Activated T-helper 1 cell treated with Interleukin-2 at 50 U/mL for 16 hours (primary cell): ENCODE measurements around the gene CCDC122.
A peak's percentile ranks its signal among the peaks of the same experiment; 100 is the strongest.

Experiments used
- DNase-seq: peaks from one replicate; pipeline ENCODE4 v3.0.0-alpha.2; 2020; ENCODE audit warnings: low read depth

The CCDC122 gene

DNA sequence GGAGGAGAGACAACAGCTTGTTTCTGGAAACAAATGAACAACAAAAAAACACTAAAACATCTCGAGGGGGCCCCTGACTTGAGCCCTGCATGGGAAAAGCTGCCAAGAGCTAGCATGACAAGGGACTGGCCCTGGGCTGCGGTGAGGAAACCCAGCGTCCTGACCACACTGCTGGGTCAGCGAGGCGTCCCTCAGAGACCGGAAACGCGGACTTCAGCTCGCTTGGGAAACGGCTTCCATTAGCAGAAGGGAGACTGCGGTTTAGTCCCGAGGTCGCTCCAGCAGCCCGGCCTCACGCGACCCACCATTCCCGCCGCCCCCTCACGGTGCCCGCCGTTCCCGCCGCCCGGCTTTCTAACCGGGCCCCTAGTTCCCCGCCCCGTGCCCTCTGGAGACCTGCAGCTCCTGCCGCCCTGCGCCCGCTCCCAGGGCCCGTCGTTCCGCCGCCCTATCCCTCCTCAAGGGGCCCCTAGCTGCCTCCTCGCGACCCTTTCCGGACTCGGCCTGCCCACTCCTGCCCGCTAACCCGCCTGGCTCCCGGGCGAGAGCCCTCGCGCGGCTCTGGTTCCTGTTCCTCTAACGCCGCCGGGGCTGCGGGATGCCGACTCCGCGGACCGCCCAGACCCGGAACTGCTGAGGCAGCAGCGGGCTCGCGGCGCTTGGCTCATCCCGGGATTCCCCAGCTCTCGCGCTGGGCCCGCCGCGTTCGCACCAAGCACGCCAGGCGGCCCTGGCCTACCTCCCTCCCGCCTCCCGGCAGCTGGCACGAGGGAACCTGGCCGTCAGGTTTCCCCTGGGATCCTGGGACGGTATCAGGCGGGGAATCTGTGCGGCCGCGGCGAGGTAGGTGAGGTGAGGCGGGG is at the start of gene CCDC122:
CCDC122 (minus strand) TSS at position 849 of the 863 bp plus-strand sequence. CDS start 10,364 bp downstream, outside the sequence.
- DNase-seq, result peak; percentile 54

DNA sequence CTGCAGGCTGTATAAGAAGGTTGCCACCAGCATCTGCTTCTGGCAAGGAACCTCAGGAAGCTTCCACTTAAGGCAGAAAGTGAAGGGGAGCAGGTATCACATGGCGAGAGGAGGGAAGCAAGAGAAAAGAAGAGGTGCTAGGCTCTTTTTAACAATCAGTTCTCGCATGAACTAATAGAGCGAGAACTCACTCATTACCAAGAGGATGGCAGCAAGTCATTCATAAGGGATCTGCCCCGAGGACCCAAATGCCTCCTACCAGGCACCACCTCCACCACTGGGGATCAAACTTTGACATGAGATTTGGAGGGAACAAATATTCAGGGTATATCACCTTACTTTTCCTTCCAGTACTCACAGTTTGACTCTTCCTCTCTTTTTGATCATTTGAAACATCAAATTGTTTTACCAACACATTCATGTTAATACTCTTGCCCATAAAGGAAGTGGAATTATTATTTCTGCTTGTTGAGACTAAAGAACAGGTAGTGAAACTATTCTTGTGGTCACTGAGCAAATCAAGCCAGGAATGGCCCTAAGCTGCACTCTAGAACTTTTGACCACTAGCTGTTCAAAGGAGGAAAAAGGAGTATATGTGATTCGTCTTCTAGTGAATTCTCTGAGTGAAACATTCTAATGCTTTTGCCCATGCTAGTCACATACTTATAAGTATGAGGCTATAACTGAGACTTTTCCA is 45.2 kb upstream of the CCDC122 start:
- DNase-seq, result no peak

DNA sequence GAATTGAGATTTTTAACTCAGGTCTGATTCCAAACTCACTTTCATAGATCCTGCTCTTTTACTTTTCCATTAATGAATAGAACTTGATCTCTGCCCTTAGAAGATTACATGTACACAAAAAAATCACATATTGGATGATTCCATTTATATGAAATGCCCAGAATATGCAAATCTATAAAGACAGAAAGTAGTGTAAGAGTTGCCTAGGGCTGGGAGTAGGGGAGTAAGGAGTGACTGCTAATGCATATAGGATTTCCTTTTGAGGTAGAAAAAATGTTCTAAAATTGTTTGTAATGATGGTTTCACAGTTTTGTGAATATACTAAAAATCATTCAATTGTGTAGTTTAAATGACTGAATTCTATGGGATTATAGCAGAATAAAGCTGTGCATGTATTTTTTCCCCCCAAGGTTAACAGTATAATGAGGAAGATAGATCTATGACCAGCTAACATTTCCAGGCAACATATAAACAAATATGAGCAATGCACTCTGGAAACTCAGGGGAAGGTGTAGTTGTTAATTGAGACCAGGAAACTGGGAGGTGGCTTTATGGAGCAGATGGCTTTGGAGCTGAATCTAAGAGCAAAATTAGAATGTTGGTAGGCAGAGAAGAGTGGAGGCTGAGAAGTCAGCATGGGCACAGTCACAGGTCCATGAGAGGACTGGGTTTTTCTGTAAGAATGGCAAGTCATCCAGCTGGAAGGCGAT is 41.6 kb upstream of the CCDC122 start:
- DNase-seq, result no peak

DNA sequence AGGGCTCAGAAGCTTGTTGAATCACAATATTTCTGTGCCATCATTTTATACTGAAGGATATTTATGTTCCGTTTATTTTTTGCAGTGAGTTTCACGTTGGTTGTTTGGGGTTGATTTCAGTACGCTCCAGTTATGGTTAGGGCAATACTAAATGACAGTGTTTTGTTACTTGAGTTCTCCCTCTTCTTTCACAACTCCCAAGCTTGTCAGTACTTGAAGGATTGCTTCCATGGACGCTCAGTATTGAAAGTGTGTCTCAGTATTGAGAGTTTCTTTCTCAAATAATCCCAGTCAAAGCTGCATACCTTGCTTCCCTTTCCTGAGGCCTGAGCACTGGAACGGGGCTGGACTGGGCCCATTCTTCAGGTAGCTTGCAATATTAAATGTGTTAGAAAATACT is 39.1 kb upstream of the CCDC122 start:
- DNase-seq, result no peak

DNA sequence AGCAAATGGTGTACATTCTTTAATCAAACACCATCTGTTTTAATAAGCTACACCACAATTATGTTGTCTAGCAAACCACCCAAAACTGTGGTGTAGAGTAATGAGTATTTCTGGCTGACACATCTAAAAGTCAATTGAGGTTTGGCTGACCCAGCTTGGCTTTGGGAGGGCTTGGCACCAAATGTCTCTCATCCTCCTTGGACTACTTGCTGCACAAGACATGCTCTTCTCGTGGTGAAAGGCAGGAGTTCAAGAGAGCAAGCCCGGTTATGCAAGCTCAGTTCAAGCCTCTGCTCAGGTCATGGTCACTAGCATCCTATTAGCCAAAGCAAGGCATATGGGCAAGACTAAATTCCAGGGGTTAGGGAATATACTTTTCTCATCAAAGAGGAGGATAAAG is 37.3 kb upstream of the CCDC122 start:
- DNase-seq, result no peak

DNA sequence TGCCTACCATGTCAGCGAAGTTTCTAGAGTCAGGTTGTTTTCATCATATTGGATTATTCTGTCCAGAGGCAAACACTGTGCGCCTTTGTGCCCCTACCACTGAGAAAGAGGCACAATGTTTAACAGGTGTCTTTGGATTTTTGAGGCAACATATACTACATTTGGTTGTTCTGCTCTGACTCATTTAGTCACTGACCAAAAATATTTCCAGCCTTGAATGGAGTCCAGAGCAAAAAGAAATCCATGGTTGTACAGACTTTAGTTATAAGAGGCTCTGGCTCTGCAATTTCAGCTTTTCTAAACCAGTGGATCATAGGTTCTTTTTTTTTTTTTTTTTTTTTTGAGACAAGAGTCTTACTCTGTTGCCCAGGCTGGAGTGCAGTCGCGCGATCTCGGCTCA is 35.9 kb upstream of the CCDC122 start:
- no peak for DNase-seq

DNA sequence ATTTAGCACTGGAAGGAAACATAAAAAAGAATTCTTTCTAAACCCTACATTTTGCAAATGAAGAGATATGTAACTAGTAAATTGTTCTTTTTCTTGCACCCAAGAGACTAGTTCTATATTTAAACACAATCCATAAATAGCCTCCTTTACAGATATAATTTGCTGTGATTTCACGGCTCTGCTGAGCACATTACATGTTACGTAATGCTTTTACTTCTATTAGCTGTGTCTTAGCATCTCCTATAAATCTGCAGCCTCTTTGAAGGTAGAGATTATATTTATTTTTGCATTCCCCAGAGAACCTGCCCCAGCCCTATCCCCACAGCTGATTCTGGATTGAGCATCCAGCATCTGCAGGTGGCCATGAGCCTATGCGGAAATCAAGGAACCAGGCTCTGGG is 32.3 kb upstream of the CCDC122 start:
- DNase-seq, result no peak

DNA sequence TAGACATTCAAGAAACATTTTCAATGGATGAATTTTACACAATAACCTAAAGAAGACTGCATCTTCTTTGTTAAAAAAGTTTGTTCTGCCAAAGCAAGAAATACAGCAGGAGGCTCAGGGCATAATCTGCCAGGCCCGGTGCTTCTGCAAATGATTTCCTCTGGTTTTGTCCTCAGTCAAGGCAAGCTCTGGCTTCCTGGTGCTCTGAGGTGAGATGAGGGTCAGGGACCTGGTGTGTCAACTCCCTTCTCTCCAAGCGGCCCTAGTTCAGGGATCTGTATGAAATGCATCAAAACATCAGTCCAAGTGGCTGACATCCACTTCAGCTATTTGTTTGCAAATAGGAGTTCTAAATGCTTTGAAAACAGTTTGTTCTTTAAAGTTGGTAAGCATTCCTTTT is 31.7 kb upstream of the CCDC122 start:
- DNase-seq, result no peak

DNA sequence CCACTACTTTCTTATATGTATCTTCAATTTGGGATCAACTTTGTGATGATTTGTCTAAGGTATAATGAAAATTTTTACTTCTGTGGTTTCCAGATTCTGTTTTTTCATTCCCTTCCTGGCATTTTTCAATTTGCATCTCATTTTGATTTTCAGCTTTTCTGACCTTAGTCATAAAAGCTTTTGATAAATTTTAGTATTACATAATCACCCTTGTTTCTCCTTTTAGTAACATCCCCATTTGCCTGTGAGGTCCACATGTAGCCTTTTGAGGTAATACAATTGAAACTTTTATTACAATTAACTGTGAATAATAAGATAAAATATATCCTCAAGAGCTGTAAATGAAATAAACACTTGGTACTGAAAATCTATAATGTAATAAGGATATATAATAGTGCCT is 31.3 kb upstream of the CCDC122 start:
- DNase-seq, result no peak

DNA sequence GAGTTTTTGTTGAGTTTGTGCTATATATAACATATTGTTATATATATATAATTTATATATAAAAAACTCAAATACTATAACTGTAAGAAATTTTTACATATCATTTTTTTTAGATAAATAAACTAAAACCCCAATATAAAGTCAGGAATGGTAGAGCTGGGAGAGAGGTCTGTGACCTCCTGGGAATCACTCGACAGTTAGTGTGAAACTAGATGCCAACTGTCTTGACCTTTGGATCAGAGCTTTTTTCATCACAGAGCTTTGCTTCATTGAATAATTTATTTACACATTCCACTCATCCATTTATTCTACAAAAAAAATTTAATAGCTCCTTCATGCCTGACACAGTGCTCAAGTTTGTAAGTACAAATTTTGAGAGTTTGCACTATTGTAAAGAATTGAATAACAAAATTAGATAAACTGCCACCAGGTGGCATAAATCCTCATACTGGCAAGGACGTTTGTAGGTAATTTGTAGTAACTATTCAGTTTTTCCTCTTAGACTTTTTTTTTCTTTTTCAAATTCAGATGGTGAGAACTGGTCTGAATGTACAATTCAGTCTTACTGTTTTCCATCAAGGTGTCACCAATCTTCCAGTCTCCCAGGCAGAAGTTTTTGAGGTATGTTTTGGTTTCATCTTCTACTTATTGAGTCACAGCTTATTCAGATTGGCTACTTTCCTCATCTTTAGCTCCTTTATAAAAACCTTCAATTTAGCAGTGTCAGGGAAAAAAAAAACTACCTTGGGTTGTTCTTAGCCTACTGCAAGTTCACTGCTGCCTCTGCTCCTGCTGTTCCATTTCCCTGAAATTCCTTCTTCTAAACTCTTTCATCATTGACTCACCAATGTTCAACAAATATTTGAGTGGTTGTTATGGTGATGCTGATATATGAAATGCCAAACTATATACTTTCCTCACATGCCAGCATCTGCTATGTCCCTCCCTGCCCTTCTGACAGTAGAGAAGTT is 28.9 kb upstream of the CCDC122 start:
- DNase-seq, result no peak

DNA sequence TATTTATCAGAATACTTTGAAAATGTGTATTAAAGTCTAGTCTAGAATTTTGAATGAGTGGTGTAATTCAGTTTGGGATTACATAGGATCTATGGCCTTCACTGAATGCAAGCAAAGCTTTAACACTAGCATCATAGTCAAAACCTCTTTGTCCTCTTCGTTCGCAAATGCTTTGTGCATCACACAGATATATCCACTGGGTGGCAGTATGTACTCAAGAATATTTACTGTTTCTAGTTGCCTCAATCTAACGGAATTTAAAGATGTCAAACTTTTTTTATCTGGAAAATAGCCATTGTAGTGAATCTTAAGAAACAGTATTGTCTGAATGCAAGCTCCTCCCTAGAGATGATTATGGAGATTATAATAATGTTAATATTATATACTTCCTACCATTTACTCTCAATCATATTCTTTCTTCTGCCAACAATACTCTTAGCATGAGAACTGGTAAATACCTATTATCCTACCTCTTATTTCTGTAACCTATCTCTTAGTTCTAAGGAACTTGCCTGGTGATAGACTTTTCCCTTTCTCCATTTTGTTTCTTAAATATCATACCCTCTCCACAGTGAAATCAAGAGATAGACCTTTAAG is 26.0 kb upstream of the CCDC122 start:
- DNase-seq, result no peak

DNA sequence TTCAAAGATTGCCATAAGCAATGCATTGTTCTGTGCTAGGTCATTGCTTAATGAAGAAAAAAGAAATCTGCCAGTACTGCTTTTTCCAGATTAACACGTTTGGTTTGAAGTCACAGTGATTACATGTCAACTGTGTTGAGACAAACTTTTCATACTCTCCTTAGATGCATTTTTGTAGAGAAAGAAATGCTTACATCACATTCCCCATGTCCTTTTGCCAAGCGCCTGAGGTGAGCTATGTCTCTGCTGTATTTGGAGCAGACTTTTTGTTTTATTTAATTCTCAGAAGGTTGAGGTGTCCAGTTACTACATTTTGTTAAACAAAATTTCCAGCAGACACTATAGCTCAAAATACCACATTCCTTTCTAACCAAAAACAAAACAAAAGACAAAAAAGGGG is 16.4 kb upstream of the CCDC122 start:
- DNase-seq, result no peak

DNA sequence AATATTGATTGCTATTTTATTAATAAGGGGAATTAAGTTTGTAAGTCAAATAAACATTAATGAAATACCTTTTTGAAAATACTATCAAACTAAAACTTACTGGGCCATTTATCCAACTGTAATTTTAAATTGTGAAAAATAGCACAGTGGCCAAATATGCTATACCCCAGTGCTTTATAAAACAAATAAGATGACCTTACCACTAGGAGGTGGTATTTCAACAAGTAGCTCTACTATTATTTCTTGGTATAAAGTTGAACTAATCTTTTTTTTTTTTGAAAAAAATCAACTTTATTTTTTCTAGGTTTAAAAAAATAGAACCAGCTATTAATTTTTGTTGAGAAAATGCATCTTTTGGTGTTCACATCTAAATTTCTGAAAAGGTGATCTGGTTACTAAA is 14.9 kb upstream of the CCDC122 start:
- DNase-seq, result no peak

DNA sequence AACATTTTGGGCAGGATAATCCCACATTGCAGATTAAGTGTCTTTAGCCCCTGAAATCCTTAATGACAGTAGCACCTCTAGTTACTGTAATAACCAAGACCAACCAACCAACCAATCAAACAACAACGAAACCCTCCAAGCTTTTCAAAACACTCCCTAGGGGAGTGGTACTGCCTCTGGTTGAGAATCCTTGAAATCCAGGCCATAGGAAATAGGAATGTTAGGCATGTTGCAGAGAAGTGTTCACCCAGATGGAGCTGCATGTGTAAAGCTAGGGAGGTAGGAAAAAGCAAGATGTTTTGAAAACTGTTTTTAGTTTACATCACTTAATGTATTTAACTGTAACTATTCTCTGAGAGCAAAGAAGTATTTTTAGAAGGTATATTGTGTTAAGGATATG is 4.7 kb upstream of the CCDC122 start:
- no peak for DNase-seq

DNA sequence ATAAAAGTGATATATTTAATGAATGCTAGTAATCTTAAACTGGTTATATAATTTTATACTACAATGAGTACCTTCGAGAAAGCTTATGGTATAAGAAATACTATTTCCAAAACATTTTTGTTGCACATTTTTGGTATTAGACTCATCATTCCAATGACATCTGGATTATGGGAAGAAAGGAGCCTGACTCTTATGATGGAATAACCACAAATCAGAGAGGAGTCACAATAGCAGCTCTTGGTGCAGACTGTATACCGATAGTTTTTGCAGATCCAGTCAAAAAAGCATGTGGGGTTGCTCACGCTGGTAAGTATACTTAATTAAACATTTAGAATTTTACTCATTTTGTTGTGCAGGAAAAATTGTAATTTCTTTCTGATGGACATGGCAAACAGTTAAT is 4.1 kb upstream of the CCDC122 start:
- DNase-seq, result no peak

DNA sequence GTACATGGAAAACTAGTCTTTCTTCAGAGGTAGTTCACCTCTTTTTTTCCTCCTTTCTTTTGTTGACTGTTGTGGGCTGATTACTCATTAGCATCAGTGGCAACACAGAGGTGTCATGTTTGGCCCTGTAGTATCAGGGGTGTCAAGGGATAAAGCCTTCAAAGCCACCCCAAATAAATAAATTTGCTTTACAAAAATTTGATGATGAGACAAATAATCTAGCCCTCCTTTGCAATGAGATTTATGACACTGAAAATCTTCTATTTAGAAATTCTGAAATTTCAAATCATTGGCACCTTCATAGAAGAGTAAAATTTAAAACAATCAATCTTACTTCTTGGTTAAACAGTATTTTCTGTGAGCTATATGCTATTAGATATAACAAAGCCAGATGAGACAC is 2.0 kb upstream of the CCDC122 start:
- no peak for DNase-seq

DNA sequence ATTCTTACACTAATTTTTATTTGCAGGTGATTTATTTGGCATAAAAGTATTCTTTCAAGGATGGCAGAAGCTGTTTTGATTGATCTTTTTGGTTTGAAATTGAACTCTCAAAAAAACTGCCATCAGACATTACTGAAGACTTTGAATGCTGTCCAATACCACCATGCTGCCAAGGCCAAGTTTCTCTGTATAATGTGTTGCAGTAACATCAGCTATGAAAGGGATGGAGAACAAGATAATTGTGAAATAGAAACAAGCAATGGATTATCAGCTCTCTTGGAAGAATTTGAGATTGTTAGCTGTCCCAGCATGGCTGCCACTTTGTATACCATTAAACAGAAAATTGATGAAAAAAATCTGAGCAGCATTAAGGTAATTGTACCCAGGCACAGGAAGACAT is 1.4 kb upstream of the CCDC122 start:
- DNase-seq, result no peak

DNA sequence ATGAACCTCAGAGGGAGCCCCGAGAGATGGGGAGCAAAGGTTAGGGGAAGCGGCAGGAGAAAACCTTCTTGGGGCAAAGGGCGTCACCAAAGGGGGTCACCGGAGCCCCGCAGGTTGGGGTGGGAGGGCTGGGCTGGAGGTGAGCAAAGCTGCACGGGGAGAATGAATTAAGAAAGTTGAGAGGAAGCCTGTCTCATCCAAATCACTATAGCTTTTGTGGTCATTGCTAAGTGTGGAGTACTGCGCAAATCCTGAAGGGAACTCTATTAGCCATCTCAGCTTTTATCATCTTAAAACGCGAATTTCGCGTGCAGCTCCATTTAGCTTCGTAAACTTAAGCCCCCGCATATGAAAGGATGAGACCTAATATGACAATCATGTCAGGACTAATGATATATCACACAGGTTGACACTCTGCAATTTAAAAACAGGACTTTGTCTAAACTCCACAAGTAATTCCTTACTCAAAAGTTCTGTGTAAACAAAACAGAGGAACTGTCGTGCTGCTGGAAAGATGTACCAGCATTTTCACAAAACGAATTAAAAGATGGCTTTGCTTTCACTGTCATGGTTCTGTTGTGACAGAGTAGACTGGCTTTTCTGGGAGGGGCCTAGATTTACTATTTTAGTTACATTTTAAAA is 795 bp upstream of the CCDC122 start:
- DNase-seq, result no peak

DNA sequence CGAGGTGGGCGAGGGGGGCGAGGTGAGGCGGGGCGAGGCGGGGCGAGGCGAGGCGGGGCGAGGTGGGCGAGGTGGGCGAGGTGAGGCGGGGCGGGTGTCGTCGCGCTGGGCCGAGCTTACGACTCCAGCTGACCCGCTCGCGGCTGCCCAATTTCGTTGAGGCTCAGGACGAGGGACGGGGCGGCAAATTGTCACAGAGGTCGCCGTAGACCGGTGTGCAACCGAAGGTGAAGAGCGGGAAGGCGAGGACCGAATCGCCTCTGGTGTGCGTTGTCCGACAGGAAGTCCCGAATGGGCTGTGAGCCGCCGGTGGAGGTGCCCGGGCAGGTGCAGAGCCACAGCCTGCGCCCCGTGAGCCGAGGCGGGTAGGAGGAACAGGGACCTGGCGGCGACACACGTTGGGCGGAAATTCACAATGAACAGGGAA is 228 bp upstream of the CCDC122 start, which contains the start of gene LACC1:
LACC1 (plus strand) TSS at position 150 of the 427 bp plus-strand sequence. CDS start 1,082 bp downstream, outside the sequence.
- peak; percentile 6 for DNase-seq

DNA sequence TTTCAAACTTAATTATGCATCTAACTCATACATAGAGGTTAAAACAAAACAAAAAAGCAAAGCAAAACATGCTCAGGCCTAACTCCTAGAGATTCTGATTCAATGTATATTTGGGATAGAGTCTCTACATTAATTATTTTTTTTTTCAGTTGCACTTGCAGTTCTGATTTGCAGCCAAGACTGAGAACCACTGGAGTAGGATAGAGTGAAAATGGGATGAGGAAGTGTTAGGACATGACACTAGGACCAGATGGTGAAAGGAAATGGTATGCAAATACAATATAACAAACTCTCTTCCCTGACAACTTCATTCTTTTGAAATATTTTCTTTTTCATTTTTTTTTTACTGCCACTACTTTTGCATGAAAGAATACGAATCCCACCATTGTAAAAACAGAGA is 1.8 kb downstream of the CCDC122 start:
- no peak for DNase-seq

DNA sequence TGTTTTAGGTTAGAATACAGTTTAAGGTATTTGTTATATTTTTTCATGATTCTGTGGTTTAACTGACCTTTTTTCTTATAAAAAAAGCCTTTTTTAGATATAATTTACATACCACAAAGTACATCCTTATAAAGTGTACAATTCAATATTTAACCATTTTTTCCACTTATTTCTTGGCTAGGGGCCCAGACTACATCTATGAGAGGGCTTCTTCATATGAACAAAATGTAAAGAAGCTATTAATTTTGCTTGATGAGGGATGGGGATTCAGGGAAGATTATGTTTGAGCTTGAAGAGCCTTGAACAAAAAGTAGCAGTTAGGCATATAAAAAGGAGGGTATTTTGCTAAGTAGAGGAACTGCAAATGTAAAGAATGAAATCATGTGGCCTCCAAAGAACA is 2.2 kb downstream of the CCDC122 start:
- DNase-seq, result no peak
